Panc1 (cell line): ENCODE results near the gene TGM6. TPM values are rescaled to one million over a fixed set of nuclear protein-coding genes. Genes with fewer than 3 reads are reported as not detected.

ENCODE experiments used
- ATAC-seq: fragments of 200-7000 bp; cut with Tn5 transposase; 2 replicates; pipeline ENCODE4 v1.9.1; 2020; ENCODE audit warnings: mild to moderate bottlenecking, moderate library complexity
- BruUV-seq: library from RNA; stranded (reverse); fragments of 400-500 nt; replicated peaks from 2 replicates; lab custom pipeline; 2021; lab: Mats Ljungman, UMichigan
- CTCF ChIA-PET: fragments of 300-600 bp; sonication (Branson Sonifier 250); formaldehyde crosslinking; loops from one replicate; lab custom pipeline; 2022; ENCODE audit warnings: antibody characterized with exemption; lab: Charles Lee
- POLR2A ChIA-PET: fragments of 300-600 bp; sonication (Branson Sonifier 250); formaldehyde crosslinking; loops from one replicate; lab custom pipeline; 2022; ENCODE audit warnings: antibody characterized with exemption; lab: Charles Lee
- DNase-seq: peaks from one replicate; pipeline ENCODE4 v3.0.0-alpha.2; 2010; ENCODE audit warnings: low read depth, low spot score
- H3K27ac ChIP-seq: 2 replicates; pipeline ENCODE4 v1.5.1; 2011; ENCODE audit warnings: mild to moderate bottlenecking, low read length, inconsistent platforms
- H3K27me3 ChIP-seq: fragments of 200-500 bp; sonication (Bioruptor generic); 2 replicates; pipeline ENCODE4 v1.6.0; 2014; ENCODE audit warnings: low read length, inconsistent platforms; ENCODE audit not compliant: control insufficient read depth, insufficient read depth
- H3K36me3 ChIP-seq: fragments of 200-500 bp; sonication (Bioruptor generic); 2 replicates; pipeline ENCODE4 v1.5.1; 2014; ENCODE audit warnings: inconsistent platforms, mild to moderate bottlenecking, low read length, moderate library complexity; ENCODE audit not compliant: control insufficient read depth, insufficient read depth
- H3K4me1 ChIP-seq: 2 replicates; pipeline ENCODE4 v1.5.1; 2011; ENCODE audit warnings: inconsistent platforms, mild to moderate bottlenecking, low read length, moderate library complexity; ENCODE audit not compliant: control insufficient read depth, insufficient read depth
- H3K4me3 ChIP-seq, 2 experiments: 2 replicates each; pipeline ENCODE4 v1.5.1; 2011 to 2012; ENCODE audit warnings: low read depth in 2 of 2, low read length in 2 of 2, mild to moderate bottlenecking in 2 of 2, inconsistent platforms in 1 of 2, moderate library complexity in 1 of 2
- H3K9me3 ChIP-seq: fragments of 200-500 bp; sonication (Bioruptor generic); 2 replicates; pipeline ENCODE4 v1.5.1; 2014; ENCODE audit warnings: low read depth, mild to moderate bottlenecking, inconsistent platforms, low read length, moderate library complexity; ENCODE audit not compliant: control insufficient read depth, insufficient read depth
- POLR2AphosphoS5 ChIP-seq: IDR thresholded peaks from 2 replicates; pipeline ENCODE4 v1.6.1; 2012; ENCODE audit warnings: mild to moderate bottlenecking, low read depth, low read length, moderate library complexity
- SIN3A ChIP-seq: IDR thresholded peaks from 2 replicates; pipeline ENCODE4 v1.6.1; 2012; ENCODE audit warnings: low read depth, mild to moderate bottlenecking, low read length, moderate library complexity, borderline replicate concordance; ENCODE audit not compliant: insufficient read depth
- TCF7L2 ChIP-seq: IDR thresholded peaks from 2 replicates; pipeline ENCODE4 v1.6.1; 2011; ENCODE audit warnings: mild to moderate bottlenecking, low read depth, low read length, inconsistent platforms
- in situ Hi-C: cut with HindIII; loops from 2 replicates; pipeline ENCODE4 v1.10.0; 2016; ENCODE audit warnings: low sequenced_read_pairs, low pct_unique_long_range_greater_than_20kb
- intact Hi-C: fragments of 100-400 bp; cut with micrococcal nuclease; formaldehyde crosslinking; loops from one replicate; pipeline ENCODE4 v1.10.0; 2022; ENCODE audit not compliant: unreplicated experiment
- total RNA-seq: library from RNA; stranded (reverse); gene quantifications from one replicate; pipeline ENCODE4 v1.2.1, GENCODE V29; 2021; ENCODE audit not compliant: unreplicated experiment
- TF ChIP-seq, protein P1 (sequence below), 2 experiments: IDR thresholded peaks; 2 replicates each; pipeline ENCODE4 v1.6.1; 2011 to 2012; ENCODE audit warnings: low read depth in 2 of 2, control low read depth in 1 of 2, low read length in 1 of 2, mild to moderate bottlenecking in 1 of 2, moderate library complexity in 1 of 2; ENCODE audit not compliant: insufficient read depth in 1 of 2
- TF ChIP-seq, protein P2 (sequence below): fragments of 450-650 bp; IDR thresholded peaks from 2 replicates; pipeline ENCODE4 v1.5.1; 2017; ENCODE audit warnings: mild to moderate bottlenecking

The TGM6 gene
- total RNA-seq, 1 experiment from 2014 or later, result not detected

DNA sequence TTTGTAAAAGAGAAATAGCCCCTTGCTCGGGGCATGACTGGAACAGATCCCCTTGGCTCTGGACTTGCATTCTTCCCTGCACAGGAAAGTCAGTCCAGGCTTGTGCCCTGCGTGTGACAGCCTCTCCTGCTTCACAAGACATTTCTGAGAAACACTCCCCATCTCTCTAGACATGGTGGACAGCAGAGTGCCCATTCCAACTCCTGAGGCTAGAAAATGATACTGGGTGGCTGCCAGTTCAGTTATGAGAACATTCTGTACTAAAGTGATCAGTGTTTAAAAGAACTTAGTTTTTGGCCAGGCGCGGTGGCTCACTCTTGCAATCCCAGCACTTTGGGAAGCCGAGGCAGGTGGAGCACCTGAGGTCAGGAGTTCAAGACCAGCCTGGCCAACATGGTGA lies 43.6 kb upstream of the TGM6 start:
- CTCF ChIA-PET, result no interaction called here
- no TSS peak for BruUV-seq

DNA sequence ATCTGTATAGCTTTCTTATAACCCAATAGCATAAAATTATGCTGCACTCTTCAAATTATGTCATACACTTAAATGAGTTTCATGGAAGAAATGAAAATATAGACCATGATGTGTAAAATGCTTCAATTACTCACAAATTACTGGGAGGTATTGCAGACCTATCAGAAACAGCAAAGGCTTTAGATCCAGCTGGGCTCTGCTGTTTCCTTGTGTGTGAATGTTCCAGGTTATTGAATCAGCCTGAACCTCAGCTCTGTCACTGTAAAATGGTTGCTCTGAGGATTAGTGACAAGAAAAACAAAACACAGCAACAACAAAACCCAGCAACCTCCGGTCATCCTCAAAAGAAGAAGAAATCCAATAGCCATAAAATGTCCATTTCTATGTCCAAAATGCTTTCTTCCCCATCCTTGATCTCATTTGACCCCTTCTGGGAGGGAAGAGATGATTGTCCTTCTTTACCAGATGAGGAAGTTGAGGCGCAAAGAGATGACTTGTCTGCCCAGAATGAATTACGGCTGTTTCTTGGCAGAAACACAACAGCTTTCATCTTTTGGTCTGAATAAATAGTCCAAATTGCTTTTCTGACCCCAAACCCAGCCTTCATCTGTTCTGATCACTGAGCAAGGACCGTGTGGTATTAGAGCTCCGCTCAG lies 42.2 kb upstream of the TGM6 start:
- no peak for ATAC-seq
- in situ Hi-C loops (no loop called here), intact Hi-C loops (no loop called here)
- H3K9me3 ChIP-seq, result no peaks in the 10 kb centered on the region
- no peak for DNase-seq
- CTCF ChIA-PET, result no interaction called here
- no TSS peak for BruUV-seq
- no peaks in the 10 kb centered on the region for H3K36me3 ChIP-seq
- no peak overlapping the region for H3K27ac ChIP-seq
- POLR2A ChIA-PET, result no interaction called here
- peaks cover 2% of the 10 kb centered on the region; the same call in 1 of the 2 replicates for H3K27me3 ChIP-seq
- no peak for TF ChIP-seq POLR2AphosphoS5
- TF ChIP-seq TCF7L2, result no peak
- TF ChIP-seq, protein P1, sequence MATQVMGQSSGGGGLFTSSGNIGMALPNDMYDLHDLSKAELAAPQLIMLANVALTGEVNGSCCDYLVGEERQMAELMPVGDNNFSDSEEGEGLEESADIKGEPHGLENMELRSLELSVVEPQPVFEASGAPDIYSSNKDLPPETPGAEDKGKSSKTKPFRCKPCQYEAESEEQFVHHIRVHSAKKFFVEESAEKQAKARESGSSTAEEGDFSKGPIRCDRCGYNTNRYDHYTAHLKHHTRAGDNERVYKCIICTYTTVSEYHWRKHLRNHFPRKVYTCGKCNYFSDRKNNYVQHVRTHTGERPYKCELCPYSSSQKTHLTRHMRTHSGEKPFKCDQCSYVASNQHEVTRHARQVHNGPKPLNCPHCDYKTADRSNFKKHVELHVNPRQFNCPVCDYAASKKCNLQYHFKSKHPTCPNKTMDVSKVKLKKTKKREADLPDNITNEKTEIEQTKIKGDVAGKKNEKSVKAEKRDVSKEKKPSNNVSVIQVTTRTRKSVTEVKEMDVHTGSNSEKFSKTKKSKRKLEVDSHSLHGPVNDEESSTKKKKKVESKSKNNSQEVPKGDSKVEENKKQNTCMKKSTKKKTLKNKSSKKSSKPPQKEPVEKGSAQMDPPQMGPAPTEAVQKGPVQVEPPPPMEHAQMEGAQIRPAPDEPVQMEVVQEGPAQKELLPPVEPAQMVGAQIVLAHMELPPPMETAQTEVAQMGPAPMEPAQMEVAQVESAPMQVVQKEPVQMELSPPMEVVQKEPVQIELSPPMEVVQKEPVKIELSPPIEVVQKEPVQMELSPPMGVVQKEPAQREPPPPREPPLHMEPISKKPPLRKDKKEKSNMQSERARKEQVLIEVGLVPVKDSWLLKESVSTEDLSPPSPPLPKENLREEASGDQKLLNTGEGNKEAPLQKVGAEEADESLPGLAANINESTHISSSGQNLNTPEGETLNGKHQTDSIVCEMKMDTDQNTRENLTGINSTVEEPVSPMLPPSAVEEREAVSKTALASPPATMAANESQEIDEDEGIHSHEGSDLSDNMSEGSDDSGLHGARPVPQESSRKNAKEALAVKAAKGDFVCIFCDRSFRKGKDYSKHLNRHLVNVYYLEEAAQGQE (IDR thresholded peaks at IDR 0.05; ENCODE audit: insufficient read depth in 1 of 2, low read depth in 2 of 2, low read length in 1 of 2), result no peak
- TF ChIP-seq, protein P2, sequence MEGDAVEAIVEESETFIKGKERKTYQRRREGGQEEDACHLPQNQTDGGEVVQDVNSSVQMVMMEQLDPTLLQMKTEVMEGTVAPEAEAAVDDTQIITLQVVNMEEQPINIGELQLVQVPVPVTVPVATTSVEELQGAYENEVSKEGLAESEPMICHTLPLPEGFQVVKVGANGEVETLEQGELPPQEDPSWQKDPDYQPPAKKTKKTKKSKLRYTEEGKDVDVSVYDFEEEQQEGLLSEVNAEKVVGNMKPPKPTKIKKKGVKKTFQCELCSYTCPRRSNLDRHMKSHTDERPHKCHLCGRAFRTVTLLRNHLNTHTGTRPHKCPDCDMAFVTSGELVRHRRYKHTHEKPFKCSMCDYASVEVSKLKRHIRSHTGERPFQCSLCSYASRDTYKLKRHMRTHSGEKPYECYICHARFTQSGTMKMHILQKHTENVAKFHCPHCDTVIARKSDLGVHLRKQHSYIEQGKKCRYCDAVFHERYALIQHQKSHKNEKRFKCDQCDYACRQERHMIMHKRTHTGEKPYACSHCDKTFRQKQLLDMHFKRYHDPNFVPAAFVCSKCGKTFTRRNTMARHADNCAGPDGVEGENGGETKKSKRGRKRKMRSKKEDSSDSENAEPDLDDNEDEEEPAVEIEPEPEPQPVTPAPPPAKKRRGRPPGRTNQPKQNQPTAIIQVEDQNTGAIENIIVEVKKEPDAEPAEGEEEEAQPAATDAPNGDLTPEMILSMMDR, result no peak
- no peak for TF ChIP-seq SIN3A
- no peaks in the 10 kb centered on the region for H3K4me1 ChIP-seq
- H3K4me3 ChIP-seq, result no peak overlapping the region

More for the DNA sequence above, 43.6 kb upstream of the TGM6 start:
- H3K36me3 ChIP-seq, result no peaks in the 10 kb centered on the region
- TF ChIP-seq SIN3A, result no peak
- TF ChIP-seq POLR2AphosphoS5, result no peak
- TF ChIP-seq, protein P1 (IDR thresholded peaks at IDR 0.05; ENCODE audit: insufficient read depth in 1 of 2, low read depth in 2 of 2, low read length in 1 of 2), result no peak
- no peak for TF ChIP-seq TCF7L2
- TF ChIP-seq, protein P2, result no peak
- peaks cover 2% of the 10 kb centered on the region; the same call in 1 of the 2 replicates for H3K27me3 ChIP-seq
- no peaks in the 10 kb centered on the region for H3K9me3 ChIP-seq
- H3K4me1 ChIP-seq, result no peaks in the 10 kb centered on the region
- in situ Hi-C loops, result no loop called here
- H3K4me3 ChIP-seq, result no peak overlapping the region
- H3K27ac ChIP-seq, result no peak overlapping the region
- intact Hi-C loops, result no loop called here
- no peak for ATAC-seq
- POLR2A ChIA-PET, result interaction anchor here (0.5 kb wide), 1 partner anchor 73 kb away, joined by 6 read pairs; no protein-coding TSS in a partner anchor
- no peak for DNase-seq
